ENCODE measurements around the gene PHACTR4. TPM values are rescaled to one million over a fixed set of nuclear protein-coding genes. Genes with fewer than 3 reads are reported as not detected.
A peak's percentile ranks its signal among the peaks of the same experiment; 100 is the strongest.

The PHACTR4 gene
- total and polyA plus RNA-seq, 2 of the 8 experiments (the other 6 are each of a cell fraction or from before 2014, with no cell fraction given): 23.7 to 57.8 TPM

DNA sequence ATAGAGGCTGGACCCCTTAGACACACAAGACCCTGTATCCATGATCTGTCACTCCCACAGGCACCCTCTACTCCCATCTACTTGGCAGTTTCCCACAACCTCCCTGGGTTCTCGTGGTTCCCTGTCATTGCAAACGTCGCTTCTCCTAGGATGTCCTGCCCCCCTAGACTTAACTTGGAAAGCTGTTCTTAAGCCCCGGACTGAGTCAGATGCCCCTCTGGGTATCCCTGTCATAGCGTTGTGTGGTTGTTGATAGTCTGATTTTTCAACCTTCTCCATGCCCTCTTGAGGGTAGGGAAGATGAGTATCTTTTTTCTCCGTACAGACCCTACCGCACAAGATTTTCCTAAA lies 148.1 kb downstream of the PHACTR4 start:
- Histone ChIP-seq H2AFZ (ENCODE audit: low read length) (no peak overlapping the region), H3K23ac (ENCODE audit: insufficient read length) (no peak overlapping the region), H3K36me3 (ENCODE audit: control insufficient read depth in 2 of 4, insufficient read depth in 4 of 4, low read length in 3 of 4) (peaks cover 0 to 11% (median 0%) of the 10 kb centered on the region in 4 experiments; a peak in 2 of 8 replicates), H3K4me3 (ENCODE audit: extremely low read depth in 1 of 4, insufficient read depth in 2 of 4, low read depth in 3 of 4, low read length in 4 of 4) (peak overlapping the region in 1 of 4 experiments; percentile 83; a peak in 5 of 8 replicates), H4K91ac (replicated peaks; ENCODE audit: insufficient read length, low read length) (no peak overlapping the region), H3K4ac (replicated peaks; ENCODE audit: insufficient read length, low read depth, low read length) (no peak overlapping the region), H4K20me1 (replicated peaks in 1 of 2; ENCODE audit: control insufficient read depth in 1 of 2, insufficient read depth in 2 of 2, low read length in 2 of 2) (peaks cover 3 to 7% of the 10 kb centered on the region in 2 experiments), H3K18ac (ENCODE audit: extremely low read depth, low read length) (no peak overlapping the region), H2BK20ac (ENCODE audit: low read length) (no peak overlapping the region), H4K8ac (ENCODE audit: extremely low read depth, insufficient read depth, low read length) (no peak overlapping the region), H2BK120ac (replicated peaks; ENCODE audit: low read depth, low read length) (no peak overlapping the region), H3K23me2 (ENCODE audit: low read depth, low read length) (peaks cover 6% of the 10 kb centered on the region), H3K4me1 (replicated peaks in 1 of 4; ENCODE audit: control insufficient read depth in 3 of 4, insufficient read depth in 4 of 4, low read length in 3 of 4) (peaks cover 7 to 16% (median 11%) of the 10 kb centered on the region in 4 experiments), H3K56ac (replicated peaks; ENCODE audit: insufficient read length, low read depth, low read length) (no peak overlapping the region), H4K5ac (ENCODE audit: insufficient read length, low read depth, low read length) (no peak overlapping the region), H3K79me1 (ENCODE audit: low read depth, low read length) (peaks cover 10% of the 10 kb centered on the region), H2AK5ac (ENCODE audit: low read depth, low read length) (0 out of 2 replicates have a peak overlapping the region, but pooled peaks have one; percentile 0), H2BK5ac (ENCODE audit: low read depth, low read length) (no peak overlapping the region), H3K14ac (ENCODE audit: insufficient read length) (no peak overlapping the region), H2BK12ac (ENCODE audit: low read depth, low read length) (no peak overlapping the region), H3K27ac (ENCODE audit: low read depth, low read length) (peak overlapping the region; percentile 24; the same call in 1 of the 2 replicates), H3K79me2 (ENCODE audit: control insufficient read depth in 1 of 2, insufficient read depth in 2 of 2, low read length in 2 of 2) (peaks cover 14 to 38% of the 10 kb centered on the region in 2 experiments; a peak in 3 of 4 replicates), H2BK15ac (ENCODE audit: low read length) (no peak overlapping the region), H3K27me3 (replicated peaks in 1 of 4; ENCODE audit: control insufficient read depth in 3 of 4, extremely low read depth in 1 of 4, insufficient read depth in 3 of 4, low read length in 3 of 4) (no peaks in the 10 kb centered on the region), H3K9me3 (ENCODE audit: insufficient read depth in 2 of 2, low read depth in 1 of 2, low read length in 1 of 2) (no peaks in the 10 kb centered on the region), H3K4me2 (ENCODE audit: insufficient read depth in 1 of 2, low read depth in 2 of 2, low read length in 2 of 2) (peak overlapping the region; percentile 62 to 97; a peak in 3 of 4 replicates), H3K9ac (replicated peaks in 1 of 4; ENCODE audit: extremely low read depth in 1 of 4, low read depth in 3 of 4, low read length in 3 of 4) (no peak overlapping the region)
- no peak for FAIRE-seq
- ChIA-PET CTCF (ENCODE audit: partially characterized antibody) (interaction anchor here (0.7 to 8.0 kb wide), 15 partner anchors 8 to 580 kb away, joined by 3 to 59 read pairs (median 4); partner anchors contain the start of gene TRNAU1AP), POLR2A (ENCODE audit: partially characterized antibody) (interaction anchor here (1.5 to 31.3 kb wide), 11 partner anchors 9 to 269 kb away, joined by 5 to 660 read pairs (median 11); partner anchors contain the start of genes RAB42, RCC1, RNU11 and TRNAU1AP)
- TF ChIP-seq FOSL1 (IDR thresholded peaks at IDR 0.05; ENCODE audit: insufficient read depth, low read depth, low read length) (no peak), POLR2A (IDR thresholded peaks at IDR 0.05; ENCODE audit: control extremely low read depth in 1 of 2, low read depth in 2 of 2, low read length in 2 of 2) (no peak), ZNF274 (IDR thresholded peaks at IDR 0.05; ENCODE audit: borderline replicate concordance, extremely low read depth, low read length) (no peak), SUZ12 (IDR thresholded peaks at IDR 0.05; ENCODE audit: low read length) (no peak), TEAD4 (IDR thresholded peaks at IDR 0.05; ENCODE audit: low read depth, low read length) (no peak), NRF1 (IDR thresholded peaks at IDR 0.05; ENCODE audit: low read depth, low read length) (no peak), POLR2AphosphoS5 (IDR thresholded peaks at IDR 0.05; ENCODE audit: low read depth, low read length) (no peak), KDM5A (IDR thresholded peaks at IDR 0.05; ENCODE audit: low read length) (no peak)
- 32% methylated on average over 7 of the region's 7 CpGs; no CpG with 5 or more reads in 1 of the 2 experiments for WGBS, 2 experiments (ENCODE audit: extremely low coverage in 1 of 2, insufficient coverage in 1 of 2, insufficient read length in 1 of 2, insufficient replicate concordance in 2 of 2, low coverage in 1 of 2, low lambda C conversion rate in 2 of 2, missing lambda C conversion rate in 1 of 2)
- peak in 1 of 2 experiments; percentile 66 for DNase-seq (ENCODE audit: low read depth in 1 of 2, low spot score in 2 of 2)

Measured in H1 (cell line).